GM19023 (cell line): ENCODE measurements around the gene TNNC1.

Experiments used
- ATAC-seq: cut with Tn5 transposase; IDR thresholded peaks from one replicate; pipeline ENCODE4 v1.9.1; 2021; ENCODE audit warnings: mild to moderate bottlenecking, moderate library complexity; ENCODE audit not compliant: unreplicated experiment

TNNC1 gene

DNA sequence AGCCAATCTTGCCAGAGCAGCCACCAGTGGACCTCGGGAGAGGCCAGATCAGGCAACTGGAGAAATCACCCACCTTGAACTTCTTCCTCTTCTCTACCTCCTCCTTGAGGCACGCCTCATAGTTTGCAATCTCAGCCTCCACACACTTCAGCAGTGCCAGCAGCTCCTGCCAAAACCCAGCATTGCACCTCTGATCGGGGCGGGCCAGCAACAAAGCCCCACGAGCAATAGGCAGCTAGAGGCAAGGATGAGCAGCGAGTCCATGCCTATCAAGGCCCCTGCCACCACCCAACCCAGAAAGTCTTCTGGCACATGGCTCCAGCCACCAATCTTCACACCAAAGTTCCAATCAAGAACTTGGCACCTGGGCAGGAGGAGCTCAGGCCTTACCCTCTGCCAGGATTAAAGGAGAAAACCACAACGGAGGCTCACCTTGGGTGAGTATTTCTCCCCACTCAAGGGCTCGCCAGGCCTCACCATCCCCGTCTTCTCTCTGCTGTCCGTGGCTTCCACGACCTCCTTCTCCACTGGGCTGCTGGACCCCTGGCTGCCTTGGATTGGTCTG, 51.1 kb downstream of the TNNC1 start:
- no peak for ATAC-seq

DNA sequence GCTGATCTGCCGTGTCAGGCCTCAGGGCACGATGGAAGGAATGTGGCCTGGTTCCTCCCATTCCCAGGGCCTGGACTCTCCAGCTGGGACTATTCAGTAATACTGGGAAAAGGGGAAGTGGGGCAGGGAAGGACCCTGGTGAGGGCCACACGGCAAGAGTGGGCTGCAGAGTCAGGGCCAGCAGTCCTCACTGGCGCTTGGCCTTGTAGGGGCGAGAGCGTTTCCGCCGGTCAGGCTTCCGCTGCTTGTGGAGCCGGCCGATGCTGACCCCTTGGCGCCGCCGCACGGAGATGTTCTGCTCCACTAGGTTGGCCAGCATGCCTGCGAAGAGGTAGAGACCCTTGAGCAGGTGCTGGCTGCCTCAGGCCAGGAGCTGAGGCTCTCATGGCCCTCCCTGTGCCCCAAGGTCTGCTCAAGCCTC, 51.7 kb downstream of the TNNC1 start:
- ATAC-seq, result no peak

DNA sequence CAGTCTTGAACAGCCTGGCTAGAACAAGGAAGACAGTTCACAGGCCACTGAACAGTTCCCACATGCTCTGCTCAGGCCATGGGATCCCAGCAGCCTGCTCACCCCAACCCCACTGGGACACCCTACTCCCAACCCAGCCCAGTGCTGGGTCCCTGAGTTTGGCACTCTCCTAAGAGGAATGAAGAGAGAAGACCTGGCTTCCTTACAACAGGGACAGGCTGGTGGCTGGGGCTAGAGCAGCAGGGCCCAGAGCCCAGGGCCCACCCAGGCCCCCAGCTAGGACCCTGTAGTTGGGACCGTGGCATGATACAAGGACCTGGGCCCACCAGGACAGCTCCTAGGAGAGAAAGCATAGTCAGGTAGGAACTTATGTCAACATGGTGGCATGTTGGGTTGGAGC, 52.3 kb downstream of the TNNC1 start:
- ATAC-seq, result no peak
